ENCODE measurements around the gene FOXC1.

- TF ChIP-seq CTCF (IDR thresholded peaks at IDR 0.05; ENCODE audit: low read depth, low read length) = no peak
- no peak for TF ChIP-seq POLR2A (IDR thresholded peaks at IDR 0.05; ENCODE audit: extremely low read depth, insufficient read length)
- TF ChIP-seq MAX (IDR thresholded peaks at IDR 0.05; ENCODE audit: low read depth, low read length) = no peak
- TF ChIP-seq MYC (IDR thresholded peaks at IDR 0.05; ENCODE audit: low read depth, low read length) = no peak
Observed at GRCh38 chr6:1606780-1607515, 2.8 kb upstream of the FOXC1 start.

All from NB4 (cell line).